ENCODE results near the gene MOK. TPM values are rescaled to one million over a fixed set of nuclear protein-coding genes. Genes with fewer than 3 reads are reported as not detected.

The MOK gene
- polyA plus RNA-seq, 12 donors, result 6.7 to 21.7 (median 8.1) TPM; not detected in 1

DNA sequence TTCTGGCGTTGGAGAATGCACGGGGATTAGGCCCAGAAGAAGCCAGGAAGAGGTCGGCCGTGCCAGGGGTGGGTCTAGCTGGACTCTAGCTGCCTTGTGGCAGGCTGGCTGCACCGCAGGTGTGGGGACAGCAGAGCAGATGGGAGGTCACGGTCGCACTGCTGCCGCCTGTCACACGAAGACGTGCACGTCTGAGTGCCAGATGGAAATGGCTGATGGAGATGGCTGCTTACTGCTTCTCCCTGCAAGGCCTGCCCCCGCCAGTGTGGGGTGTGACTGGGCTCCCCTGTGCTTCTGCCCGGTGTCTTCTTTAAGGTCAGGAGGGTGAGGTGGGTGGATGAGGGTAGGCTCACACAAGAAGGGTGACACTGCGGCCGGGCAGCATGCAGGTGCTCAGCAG, 79.0 kb downstream of the MOK start:
- DNase-seq, result no peak

DNA sequence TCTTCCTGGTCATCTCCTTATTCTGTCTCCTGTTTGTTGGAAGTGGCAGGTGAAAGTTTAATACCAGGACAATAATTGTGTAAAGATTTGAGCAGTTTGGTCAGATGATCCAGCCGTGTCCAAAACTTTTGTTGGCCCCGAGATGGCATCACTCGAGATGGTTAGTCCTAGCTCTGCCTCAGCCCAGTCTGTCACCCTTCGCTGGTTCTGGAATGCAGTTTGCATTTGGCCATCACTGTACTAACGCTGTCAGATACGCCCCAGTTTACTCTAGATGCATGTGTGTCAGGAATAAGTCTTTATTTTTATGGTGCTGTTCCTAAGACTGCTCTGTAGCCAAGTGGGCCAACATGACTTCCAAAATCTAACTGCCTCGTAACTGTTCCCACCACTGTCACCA, 79.6 kb downstream of the MOK start:
- no peak for DNase-seq

DNA sequence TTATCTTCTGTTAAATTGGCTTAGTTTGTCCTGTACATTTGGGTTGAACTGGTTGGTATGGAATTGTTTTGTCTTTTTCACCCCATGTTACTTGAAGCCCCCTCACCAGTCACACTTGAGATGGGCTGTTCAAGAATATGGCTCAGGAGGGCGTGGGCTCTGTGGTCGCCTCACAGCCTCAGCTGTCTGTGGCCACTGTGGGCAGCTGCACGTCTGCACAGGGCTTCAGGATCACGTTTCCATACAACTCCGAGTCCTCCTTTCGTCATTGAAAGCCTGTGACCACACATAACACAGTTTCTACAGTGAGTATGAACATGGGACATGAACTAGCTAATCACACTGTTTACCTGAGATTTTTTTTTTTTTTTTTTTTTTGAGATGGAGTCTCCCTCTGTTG, 81.3 kb downstream of the MOK start:
- DNase-seq, result no peak

DNA sequence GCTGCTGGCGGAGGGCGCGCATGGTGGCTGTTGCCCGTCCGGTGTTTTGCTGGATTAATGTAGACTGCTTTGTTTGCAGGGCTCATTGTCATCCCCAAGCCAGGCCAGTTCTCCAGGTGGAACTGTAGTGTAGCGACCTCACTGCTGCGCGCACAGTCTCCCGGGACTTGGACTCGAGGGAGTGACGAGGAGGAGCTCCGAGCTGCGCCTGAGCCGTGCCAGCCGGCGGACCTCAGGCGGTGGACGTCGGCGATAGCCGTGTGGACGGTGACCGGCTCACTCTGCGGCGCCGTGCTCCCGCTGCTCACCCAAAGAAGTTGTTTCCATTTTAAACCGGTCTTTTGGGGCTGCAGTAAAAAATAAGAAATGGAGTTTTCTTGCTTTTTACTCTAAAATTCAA, 82.2 kb downstream of the MOK start:
- DNase-seq, result no peak

DNA sequence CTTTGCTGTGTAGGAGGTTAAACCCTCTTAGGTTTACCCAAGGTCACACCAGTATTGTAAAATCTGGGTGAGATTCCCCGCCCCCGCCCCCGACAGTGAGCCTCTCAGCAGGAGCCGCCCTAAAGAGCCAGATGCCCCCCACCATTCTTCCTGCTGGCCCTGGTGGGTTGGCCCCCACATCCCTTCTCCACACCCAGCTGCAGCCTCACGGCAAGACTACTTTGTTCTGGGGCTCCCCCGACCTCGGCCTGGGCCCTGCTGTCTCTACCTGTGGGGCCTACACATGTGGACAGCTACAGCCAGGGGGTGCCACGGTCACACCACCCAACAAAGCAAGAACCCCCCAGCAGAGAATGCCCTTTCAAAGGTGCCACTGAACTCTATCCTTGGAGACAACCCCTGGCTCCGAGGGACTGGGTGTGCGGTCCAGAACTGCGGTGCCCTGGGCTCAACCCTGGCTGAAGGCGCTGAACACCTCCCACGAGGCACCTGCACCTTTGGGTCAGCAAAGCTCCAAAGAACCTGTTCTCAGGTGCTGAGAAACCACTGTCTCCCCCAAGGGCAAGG, 82.9 kb downstream of the MOK start:
- DNase-seq, result no peak

DNA sequence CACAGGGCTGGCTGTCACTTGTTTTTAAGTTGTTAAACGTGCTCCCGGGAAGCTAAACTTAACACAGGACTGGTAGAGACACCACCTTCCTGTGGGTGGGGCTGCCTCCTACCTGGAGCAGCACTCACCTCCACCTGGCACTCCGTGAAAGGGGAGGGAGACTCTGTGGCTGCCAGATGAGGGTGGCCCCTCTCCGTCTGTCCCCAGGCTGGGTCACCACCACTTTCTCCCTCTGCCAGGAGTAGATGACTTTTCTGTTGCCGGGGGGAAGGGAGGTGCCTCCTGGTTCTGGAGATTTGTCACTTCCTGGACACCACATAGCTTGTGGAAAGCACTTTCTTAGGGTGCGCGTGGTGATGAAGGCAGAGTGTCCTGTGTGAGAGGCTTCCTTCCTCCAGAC, 83.9 kb downstream of the MOK start:
- DNase-seq, result no peak

DNA sequence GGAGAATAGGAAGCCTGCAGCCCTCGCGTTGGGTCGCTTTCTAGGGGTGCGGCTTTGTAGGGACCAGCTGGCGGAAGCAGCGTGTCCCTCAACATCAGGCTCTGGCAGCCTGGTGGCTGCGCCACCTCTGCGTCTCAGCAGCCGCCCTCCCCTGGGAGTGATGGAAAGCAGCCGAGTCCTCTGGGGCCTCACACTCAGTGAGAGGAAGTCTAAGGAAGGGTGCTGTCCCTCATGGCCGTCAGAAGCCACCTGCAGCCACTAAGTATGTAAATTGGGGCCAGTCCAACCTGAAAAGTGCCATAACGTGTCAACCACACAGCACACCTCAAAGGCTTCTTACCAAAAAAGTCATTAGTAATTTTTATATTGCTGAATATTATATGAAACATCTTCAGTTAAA, 84.9 kb downstream of the MOK start:
- DNase-seq, result no peak

DNA sequence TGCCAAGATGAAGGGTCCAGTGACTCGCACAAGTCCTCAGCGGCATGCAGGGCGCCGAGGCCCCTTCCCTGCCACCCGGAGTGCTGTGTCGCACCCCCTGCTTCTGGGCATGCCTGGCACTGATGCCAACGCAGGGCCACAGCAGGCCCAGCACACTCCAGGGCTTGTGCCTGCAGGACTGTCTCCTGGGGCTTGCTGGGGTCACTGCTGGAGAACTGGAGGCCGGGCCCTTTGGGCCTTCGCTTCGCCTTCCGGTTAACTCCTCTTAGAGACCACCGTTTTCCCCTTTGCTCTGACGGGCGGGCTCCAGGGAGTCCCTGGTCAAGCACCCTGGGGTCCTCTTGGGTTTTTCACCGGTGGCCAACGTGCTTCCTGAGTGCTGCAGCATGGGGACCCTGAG, 85.6 kb downstream of the MOK start:
- DNase-seq, result no peak

DNA sequence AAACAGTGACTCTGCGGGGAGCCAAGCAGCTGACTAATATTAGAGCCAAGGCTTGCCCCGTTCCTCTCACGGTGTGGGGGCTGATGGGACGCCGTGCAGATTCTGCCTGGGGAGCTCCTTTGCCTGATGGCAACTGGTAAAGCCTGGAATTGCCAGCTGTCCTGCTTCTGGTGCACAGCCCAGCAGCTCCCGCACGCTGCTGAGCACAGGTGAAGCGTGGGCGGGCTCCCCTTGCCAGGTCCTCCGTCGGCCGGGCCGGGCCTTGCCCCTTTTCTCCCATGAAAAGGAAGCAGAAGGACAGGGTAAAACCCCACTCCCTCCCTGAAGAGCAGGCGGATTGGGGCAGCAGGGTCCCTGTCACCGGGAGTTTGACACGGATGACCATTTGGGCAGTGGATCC, 86.3 kb downstream of the MOK start:
- no peak for DNase-seq

DNA sequence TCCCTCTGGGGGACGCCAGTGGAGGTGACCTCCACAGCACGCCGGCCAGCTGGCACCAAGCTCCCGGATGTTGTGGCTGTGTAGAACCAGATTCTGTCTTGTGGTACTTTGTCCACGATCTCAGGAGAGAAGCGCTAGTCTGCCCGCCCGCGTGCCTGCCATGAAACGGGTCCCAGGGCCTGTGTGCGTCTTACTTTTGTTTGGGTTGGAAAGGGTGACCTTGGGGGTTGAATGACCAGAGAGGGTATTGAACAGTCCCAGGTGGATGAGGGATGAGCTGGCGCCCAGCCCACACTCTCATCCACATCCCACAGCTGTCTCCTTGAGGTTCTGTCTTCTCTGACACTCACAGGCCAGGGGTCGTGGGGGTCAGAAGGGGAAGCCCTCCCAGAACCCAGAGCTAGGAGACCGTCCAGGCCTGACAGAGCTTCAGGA, 87.0 kb downstream of the MOK start:
- no peak for DNase-seq

DNA sequence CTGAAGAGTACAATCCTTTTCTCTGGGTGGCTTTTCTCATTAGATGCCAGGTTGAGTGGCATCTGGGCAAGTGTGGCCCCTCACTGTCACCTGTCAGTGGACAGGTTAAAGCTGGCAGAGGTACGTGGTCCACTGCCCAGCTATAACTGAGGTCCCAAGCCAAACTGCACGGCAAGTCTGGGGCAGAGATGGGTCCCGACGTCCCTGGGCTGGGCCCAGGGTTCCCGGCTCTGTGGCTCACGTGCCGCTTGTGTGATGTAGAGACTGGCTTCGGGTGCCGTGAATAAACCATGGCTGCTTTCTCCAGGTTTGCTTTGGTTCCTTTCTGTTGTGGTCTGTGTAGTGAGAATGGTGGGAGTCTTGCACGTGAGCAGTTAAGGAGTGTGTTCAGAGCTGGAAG, 87.6 kb downstream of the MOK start:
- no peak for DNase-seq

DNA sequence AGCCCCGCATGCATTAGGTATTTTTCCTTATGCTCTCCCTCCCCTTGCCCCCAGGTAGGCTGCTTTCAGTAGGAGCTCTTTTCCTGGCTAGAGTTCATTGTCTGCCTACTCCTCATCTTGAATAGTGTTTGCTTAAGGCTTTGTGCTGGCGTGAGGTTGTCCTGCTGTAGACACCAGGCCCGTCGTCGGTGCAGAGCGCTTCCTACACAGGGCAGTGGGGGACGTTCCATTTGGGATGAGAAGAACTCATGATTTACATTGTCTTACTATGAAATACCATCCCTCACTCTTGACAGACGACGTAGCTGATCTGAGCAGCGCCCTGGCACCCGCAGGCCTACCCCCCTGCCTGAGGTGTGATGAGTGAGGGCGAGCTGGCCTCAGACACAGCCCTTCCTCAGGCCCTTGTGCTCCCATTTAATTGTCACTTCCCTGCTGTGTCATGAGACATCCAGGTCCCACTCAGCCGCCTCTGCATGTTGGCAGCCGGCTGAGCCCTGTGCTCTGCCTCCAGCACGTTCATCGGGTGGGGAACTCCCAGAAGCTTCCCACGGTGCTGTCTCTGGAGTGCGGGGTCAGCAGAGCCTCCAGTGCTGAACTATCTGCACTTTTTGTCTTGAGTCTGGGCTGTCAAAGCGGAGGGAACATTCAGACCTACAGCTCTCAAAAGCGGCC, 89.3 kb downstream of the MOK start:
- no peak for DNase-seq

DNA sequence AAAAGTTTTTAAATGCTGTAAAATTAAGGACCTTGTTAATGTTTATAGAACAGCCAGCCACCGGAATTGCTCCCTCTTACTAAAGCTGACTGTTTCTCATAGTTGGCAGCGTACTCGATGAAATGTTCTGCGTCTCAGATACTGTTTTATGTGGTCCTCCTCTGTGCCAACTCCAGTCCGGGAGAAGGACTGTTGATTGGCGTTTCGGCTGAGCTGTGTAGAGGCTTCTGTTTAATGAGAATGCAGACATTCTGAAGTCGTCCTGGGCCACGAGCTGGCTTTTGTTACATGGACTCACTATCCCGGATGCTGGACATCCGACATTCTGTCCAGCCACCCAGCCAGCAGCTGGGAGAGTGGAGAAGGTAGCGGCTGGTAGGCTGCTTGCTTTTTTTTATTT, 89.9 kb downstream of the MOK start:
- DNase-seq, result no peak

DNA sequence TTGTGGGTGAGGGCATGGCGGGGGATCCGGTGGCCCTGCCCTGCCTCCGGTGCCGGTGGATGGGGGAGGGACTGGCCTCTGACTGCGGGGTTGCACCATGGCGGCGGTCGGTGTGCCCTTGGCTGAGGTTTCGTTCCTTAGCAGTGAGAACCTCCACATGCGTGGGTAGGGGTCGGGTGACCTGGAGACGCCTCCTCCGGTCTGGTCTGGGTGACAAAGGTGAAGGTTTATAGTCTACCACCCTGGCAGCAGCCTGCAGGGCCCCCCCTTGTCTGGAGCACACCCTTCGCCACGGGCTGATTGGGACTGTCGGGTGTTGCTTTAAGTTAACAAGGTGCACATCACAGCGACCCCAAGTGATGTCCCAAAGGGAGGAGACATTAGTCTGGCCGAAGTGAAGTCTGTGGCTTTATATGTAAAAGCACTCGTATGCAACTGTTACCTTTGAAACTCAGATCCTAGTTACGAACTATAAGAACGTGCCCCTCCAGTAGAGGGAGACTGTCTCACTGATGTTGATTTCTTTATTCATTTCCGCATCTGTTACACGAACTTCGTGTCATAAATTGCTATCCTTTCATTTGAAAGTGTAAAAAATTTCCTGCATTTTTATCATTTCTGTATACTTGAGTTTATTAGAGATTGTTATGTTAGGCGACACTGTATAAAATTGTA, 90.8 kb downstream of the MOK start:
- no peak for DNase-seq

DNA sequence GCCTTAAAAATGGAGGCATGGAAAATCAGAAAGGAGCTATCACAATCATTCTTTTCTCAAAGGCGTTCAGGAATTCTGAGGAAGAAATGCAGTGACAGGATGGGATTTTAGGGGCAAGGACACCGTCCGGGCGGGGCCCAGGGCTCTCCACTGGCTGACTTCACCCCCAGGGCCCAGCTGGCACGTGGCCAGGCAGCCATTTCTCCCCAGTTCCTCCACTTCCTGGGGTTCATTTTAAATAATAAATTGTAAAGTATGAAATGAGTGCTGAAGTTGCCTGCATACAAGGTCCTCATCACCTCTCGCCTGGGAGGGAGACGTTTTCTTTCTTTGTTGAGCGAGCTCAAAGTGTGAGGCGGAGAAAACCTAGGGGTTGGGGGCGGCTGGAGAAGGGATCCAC, 91.5 kb downstream of the MOK start:
- DNase-seq, result no peak

DNA sequence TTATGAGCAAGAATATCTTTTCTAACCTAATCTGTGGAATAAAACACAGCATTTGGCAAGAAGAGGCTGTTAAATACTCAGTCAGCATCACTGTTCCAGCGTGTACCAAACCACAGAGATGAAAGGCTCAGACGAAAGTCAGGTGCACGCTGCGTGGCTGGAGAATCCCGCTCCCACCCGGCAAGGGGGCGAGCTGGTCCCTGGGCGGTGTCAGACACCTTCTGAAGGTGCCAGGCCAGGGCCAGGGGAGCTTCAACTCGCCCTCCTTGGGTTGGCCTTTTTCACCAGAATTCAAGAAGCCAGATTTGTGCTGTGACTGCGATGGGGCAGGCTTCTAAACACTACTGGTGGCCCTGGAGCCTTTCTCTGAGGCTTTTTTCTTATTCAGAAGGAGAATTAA, 92.1 kb downstream of the MOK start:
- no peak for DNase-seq

DNA sequence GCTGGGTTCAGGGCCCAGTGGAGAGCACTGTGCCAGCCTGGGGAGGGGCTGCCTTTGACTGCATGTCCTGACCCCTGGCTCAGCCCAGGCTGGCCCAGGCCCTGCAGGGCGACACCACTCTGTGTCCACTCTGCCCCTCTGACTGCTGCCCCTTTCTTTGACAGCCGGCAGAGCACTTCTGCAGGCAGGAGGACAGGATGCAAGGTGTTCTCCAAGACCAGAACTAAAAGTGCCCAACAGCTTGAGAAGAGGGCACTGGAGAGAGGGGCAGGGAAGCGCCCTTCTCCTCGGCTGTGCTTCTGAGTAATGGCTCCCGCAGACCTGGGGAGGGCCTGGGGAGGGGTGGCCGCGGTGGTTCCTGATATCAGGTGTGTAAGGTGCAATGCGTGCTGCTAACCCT, 92.6 kb downstream of the MOK start:
- no peak for DNase-seq

DNA sequence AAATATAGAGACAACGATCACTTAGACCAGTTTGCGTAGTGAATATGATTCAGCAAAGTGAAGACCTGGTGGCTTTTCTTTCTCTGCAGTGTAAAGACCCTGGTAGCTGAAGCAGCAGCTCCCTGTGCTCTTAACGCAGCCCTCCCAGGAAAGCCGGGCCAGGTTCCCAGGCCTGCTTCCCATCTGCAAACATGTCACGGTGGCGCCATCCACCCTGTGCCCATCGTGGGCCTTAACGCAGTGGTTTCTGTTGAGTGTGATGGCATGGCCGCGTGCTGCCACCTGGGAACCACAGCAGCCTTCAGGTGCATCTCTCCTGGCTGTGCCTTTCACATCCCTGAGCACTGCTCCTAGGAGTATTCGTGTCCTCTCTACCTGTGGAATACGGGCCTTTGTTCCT, 93.7 kb downstream of the MOK start:
- DNase-seq, result no peak

DNA sequence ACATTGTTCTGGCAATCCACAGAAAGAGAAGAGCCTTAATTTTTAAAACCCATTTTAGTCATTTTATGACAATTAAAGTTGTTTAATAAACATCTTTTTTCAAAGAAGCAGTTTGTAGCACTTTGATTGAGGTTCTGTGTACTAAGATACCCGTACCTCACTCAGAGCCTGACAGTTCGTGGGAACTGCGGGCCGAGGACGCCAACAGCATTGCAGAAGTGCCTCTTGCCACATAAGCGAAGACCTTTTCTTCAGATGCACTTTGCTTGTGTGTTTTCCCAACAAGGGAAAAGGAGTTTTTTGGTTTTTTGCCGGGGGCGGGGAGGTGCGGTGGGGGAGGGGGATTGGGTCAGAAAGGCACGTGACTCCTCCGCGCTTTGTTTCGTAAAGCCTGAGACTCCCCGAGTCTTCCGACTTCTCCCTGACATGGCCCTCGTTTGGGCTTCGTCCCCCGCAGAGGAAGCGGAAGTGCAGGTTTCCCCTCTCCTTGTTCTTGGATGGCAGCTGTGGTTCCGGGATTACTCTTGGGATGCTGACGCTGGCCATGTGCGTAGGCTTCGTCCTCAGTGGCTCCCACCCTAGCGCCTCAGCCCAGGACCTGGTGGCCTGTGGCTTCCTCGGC, 94.4 kb downstream of the MOK start:
- no peak for DNase-seq

DNA sequence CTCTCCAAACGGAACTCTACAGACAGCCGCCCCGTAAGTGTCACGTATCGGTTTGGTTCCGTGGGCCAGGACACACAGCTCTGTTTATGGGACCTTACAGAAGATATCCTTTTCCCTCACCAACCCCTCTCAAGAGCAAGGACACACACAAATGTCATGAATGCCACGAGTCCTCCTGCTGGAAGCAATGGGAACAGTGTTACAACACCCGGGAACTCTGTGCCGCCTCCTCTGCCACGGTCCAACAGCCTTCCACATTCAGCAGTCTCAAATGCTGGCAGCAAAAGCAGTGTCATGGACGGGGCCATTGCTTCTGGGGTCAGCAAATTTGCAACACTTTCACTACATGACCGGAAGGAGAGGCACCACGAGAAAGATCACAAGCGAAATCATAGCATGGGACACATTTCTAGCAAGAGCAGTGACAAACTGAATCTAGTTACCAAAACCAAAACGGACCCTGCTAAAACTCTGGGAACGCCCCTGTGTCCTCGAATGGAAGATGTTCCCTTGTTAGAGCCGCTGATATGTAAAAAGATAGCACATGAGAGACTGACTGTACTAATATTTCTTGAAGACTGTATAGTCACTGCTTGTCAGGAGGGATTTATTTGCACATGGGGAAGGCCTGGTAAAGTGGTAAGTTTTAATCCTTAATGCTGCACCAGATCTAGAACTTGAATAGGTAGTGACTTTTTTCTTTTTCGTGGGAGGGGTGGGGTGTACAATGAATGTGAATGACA, 95.6 kb downstream of the MOK start:
- no peak for DNase-seq

DNA sequence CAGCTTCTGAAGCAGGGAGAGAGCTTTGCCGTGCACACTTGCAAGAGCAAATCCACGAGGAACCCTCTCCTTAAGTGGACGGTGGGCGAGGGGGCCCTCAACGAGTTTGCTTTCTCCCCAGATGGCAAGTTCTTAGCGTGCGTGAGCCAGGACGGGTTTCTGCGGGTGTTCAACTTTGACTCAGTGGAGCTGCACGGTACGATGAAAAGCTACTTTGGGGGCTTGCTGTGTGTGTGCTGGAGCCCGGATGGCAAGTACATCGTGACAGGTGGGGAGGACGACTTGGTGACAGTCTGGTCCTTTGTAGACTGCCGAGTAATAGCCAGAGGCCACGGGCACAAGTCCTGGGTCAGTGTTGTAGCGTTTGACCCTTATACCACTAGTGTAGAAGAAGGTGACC, 96.2 kb downstream of the MOK start:
- DNase-seq, result no peak

DNA sequence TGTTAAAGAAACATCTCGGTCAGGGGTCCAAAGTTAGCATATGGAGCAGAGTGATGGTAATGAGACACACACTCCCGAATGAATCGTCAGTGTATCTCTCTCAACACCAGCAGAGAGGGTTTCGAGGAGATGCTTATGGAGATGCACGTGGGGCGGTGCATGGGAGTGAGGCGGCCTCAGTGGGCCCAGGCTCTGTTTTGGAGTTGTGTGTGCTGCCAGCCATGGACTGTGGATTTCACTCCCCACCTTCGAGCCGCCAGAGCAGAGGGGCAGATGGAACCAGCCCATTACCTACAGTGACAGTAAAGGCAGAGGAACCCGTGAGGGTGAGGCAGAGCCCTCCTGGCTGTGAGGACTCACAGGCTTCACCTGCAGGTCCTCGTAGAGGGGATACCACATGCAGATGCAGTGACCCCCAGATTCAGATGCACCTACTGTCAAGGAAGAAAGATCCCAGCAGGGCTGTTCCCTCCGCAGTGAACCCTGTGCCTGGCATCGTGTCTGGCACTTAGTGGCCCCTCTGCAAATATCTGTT, 97.1 kb downstream of the MOK start:
- no peak for DNase-seq
